GM18505 (cell line): Measurements from ENCODE around the gene VMP1.

Source experiments
- ATAC-seq: cut with Tn5 transposase; IDR thresholded peaks from one replicate; pipeline ENCODE4 v1.9.1; 2021; ENCODE audit not compliant: unreplicated experiment
- POLR2A ChIP-seq: IDR thresholded peaks from 4 replicates; pipeline ENCODE4 v1.6.1; 2011; ENCODE audit warnings: borderline replicate concordance; ENCODE audit not compliant: insufficient read depth, insufficient read length; ENCODE audit errors: extremely low read depth

VMP1 gene

GRCh38 chr17:59707149-59707970 lies at the start of gene VMP1, which contains the start of gene PTRH2:
Gene VMP1, plus strand, starts transcription at chr17:59707654. Its CDS starts 23,793 bp downstream, at chr17:59731447.
Gene PTRH2, minus strand, starts transcription at chr17:59707430. Its CDS starts 9,452 bp downstream, at chr17:59697978.
- ATAC-seq: peak; percentile 94
- peak; percentile 92 for TF ChIP-seq POLR2A

DNA sequence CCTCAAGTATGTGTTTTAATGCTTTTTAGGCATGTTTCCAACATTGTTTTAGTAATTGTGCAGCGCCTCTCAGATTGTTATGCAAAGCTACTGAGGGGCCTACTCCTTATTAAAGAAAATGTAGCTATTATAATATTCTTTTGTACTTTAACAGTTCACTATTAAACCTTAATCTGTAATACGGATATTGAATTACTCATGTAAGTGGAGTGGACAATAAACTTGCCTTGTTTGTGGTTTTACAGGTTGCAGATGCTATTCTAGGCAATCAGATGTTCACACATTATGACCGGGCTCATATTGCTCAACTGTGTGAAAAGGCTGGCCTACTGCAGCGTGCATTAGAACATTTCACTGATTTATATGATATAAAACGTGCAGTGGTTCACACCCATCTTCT lies 41.2 kb upstream of the VMP1 start:
- TF ChIP-seq POLR2A: no peak
- ATAC-seq: no peak

- TF ChIP-seq POLR2A: no peak
- no peak for ATAC-seq
Measured at GRCh38 chr17:59668816-59669215, 38.6 kb upstream of the VMP1 start.

GRCh38 chr17:59669411-59669810 lies 38.0 kb upstream of the VMP1 start:
- TF ChIP-seq POLR2A: no peak
- ATAC-seq: no peak

GRCh38 chr17:59669944-59670343 lies 37.5 kb upstream of the VMP1 start:
- TF ChIP-seq POLR2A: no peak
- ATAC-seq: no peak

DNA sequence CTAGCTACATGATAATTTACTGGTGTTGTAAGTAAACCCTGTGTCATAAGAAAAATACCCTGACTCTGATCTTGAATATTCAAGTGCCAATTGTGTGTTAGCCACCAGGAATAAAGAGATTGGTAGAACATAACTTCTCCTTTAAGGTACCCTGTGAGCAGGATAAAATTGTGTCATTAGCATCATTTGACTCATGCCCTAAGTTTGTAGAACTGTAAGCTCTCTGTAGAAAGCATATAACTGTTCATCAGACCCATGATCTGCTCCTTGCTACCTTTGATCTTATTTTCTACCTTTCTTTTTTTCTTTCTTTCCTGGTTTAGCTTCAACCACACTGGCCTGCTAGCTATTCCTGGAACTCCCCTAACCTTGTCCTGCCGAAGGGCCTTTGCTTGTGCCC lies 36.1 kb upstream of the VMP1 start:
- ATAC-seq: no peak

DNA sequence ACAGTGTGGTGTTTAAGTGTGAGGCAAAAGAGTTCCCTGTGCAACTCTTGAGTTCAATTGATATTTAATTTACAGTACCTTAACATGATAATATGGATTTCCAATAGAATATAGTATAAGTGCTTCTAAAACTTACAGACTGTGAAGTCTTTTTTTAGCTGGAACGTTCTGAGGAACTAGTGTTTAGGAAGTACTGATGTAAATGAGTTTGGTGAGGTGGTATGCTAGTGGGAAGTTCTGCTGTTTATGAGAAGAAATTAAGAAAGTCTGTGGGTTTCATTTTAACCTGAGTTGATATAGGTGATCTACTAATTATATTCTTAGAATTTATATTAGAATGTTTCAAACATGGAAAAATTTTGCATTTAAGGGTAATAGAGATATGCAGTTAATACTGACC lies 32.2 kb upstream of the VMP1 start:
- TF ChIP-seq POLR2A: no peak
- no peak for ATAC-seq

More for the DNA sequence above, 36.1 kb upstream of the VMP1 start:
- no peak for TF ChIP-seq POLR2A

DNA sequence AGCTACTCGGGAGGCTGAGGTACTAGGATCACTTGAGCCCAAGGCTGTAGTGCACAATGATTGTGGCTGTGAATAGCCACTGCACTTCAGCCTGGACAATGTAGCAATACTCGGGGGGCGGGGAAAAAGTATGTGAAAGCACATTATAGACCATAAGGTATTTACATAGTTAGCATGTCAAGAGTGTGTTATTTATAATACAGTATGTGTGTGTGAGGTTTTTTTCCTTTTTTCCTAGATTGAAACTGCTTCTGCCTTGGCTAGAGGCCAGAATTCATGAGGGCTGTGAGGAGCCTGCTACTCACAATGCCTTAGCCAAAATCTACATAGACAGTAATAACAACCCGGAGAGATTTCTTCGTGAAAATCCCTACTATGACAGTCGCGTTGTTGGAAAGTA lies 30.7 kb upstream of the VMP1 start:
- no peak for ATAC-seq
- no peak for TF ChIP-seq POLR2A

DNA sequence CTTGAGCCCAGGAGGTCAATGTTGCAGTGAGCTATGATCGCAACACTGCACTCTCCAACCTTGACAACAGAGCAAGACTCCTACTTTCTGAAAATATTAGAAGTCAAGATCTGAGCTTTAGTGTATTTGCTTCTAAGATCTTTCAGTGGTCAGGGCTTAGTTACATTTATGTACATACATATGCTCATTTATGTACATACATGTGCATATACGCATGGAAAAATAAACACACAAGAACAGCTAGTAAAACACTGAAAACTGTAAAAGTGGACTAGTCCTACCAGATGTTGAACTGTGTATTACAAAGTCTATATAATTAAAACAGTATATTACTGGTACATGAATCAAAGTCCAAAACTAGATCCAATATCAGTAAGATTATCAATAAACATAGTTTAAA lies 28.5 kb upstream of the VMP1 start:
- ATAC-seq: no peak
- TF ChIP-seq POLR2A: no peak

DNA sequence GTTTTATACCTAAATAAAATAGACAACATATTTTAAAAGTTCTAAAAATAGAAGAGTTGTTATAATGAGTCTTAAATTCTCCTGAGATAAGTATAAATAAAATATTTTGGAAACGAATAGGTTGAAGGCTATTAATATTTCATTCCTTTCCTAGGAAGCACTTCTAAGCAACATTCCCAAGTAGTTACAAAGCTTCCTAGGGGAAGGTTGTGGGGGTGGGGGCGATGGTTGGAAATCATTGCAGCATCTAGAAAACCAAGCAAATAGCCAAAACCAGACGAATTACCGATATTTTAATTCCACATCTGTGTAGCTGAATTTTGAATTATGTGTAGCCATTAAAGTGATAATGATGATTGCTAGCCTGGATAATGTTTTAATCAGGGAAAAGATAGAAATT lies 27.1 kb upstream of the VMP1 start:
- no peak for ATAC-seq
- TF ChIP-seq POLR2A: no peak

- no peak for TF ChIP-seq POLR2A
Measured at GRCh38 chr17:59683283-59683682, 24.2 kb upstream of the VMP1 start.

GRCh38 chr17:59684967-59685366 lies 22.5 kb upstream of the VMP1 start:
- no peak for TF ChIP-seq POLR2A
- ATAC-seq: no peak

More at GRCh38 chr17:59683283-59683682, 24.2 kb upstream of the VMP1 start:
- ATAC-seq: no peak

DNA sequence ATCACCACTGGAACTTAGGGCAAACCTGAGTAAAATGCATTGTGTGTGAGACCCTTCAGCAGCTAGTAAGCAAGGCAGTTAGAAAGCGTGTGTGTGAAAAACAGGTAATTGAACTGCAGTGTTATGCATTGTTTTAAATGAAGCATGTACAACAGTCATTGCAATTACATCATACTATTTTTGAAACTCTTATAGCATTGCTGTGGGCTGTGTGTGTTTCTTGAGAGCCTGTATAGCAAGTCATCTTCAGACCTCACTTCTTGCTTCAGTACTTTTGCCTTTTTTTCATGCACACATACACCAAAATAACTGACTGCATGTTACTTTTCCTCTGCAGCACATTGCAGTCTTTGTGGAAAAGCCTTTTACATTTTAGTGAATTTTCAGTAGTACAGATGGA lies 19.4 kb upstream of the VMP1 start:
- ATAC-seq: no peak
- TF ChIP-seq POLR2A: no peak

GRCh38 chr17:59688496-59688895 lies 19.0 kb upstream of the VMP1 start:
- no peak for TF ChIP-seq POLR2A
- no peak for ATAC-seq

- TF ChIP-seq POLR2A: no peak
Measured at GRCh38 chr17:59693582-59693981, 13.9 kb upstream of the VMP1 start.

DNA sequence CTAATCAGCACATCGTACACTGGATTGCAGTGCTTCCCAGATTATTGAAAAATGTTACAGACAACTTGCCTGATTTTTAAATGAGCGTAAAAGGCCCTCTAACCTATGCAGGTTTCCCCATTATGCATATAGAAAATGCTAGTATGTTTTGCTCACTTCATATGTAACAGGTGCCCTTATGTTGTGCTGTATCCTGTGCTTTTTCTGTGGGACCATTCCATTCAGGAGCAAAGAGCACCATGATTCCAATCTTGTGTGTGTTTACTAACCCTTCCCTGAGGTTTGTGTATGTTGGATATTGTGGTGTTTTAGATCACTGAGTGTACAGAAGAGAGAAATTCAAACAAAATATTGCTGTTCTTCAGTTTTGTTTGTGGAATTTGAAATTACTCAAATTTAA lies 13.1 kb upstream of the VMP1 start:
- no peak for TF ChIP-seq POLR2A
- ATAC-seq: no peak

More at GRCh38 chr17:59693582-59693981, 13.9 kb upstream of the VMP1 start:
- ATAC-seq: no peak
